H9 (cell line): ENCODE measurements around the gene EIF2B5. TPM values are rescaled to one million over a fixed set of nuclear protein-coding genes. Genes with fewer than 3 reads are reported as not detected.

Experiments
- DNase-seq: peaks from one replicate; pipeline ENCODE4 v3.0.0-alpha.2; 2017
- H2AFZ ChIP-seq: one replicate; pipeline ENCODE4 v1.6.1; 2013; ENCODE audit warnings: mild to moderate bottlenecking, low read length, control low read depth, moderate library complexity
- H2AK5ac ChIP-seq: 2 replicates; pipeline ENCODE4 v1.6.1; 2013; ENCODE audit warnings: low read length, control low read depth, mixed read lengths; ENCODE audit not compliant: insufficient read length
- H2BK120ac ChIP-seq: one replicate; pipeline ENCODE4 v1.6.1; 2013; ENCODE audit warnings: low read depth, mild to moderate bottlenecking, low read length, control low read depth, inconsistent platforms; ENCODE audit not compliant: poor library complexity, severe bottlenecking
- H2BK12ac ChIP-seq: 2 replicates; pipeline ENCODE4 v1.6.1; 2013; ENCODE audit warnings: low read length, control low read depth, mixed read lengths, low read depth; ENCODE audit not compliant: insufficient read length
- H2BK15ac ChIP-seq: 2 replicates; pipeline ENCODE4 v1.6.1; 2013; ENCODE audit warnings: low read depth, low read length, control low read depth
- H2BK20ac ChIP-seq: one replicate; pipeline ENCODE4 v1.6.1; 2013; ENCODE audit warnings: low read depth, mild to moderate bottlenecking, low read length, control low read depth, inconsistent platforms; ENCODE audit not compliant: poor library complexity, severe bottlenecking
- H2BK5ac ChIP-seq: 2 replicates; pipeline ENCODE4 v1.6.1; 2013; ENCODE audit warnings: low read length, control low read depth, mixed read lengths; ENCODE audit not compliant: insufficient read length
- H3K14ac ChIP-seq: 2 replicates; pipeline ENCODE4 v1.6.1; 2013; ENCODE audit warnings: low read length, control low read depth; ENCODE audit not compliant: insufficient read depth
- H3K18ac ChIP-seq: 2 replicates; pipeline ENCODE4 v1.6.1; 2013; ENCODE audit warnings: low read depth, mild to moderate bottlenecking, mixed read lengths, low read length, control low read depth; ENCODE audit not compliant: insufficient read length
- H3K23ac ChIP-seq: 2 replicates; pipeline ENCODE4 v1.6.1; 2013; ENCODE audit warnings: low read length, control low read depth, mixed read lengths, low read depth; ENCODE audit not compliant: insufficient read length
- H3K23me2 ChIP-seq: 2 replicates; pipeline ENCODE4 v1.6.1; 2013; ENCODE audit warnings: low read depth, mild to moderate bottlenecking, mixed read lengths, low read length, control low read depth; ENCODE audit not compliant: insufficient read length, poor library complexity, severe bottlenecking
- H3K27ac ChIP-seq: 2 replicates; pipeline ENCODE4 v1.5.1; 2013; ENCODE audit warnings: low read length, control low read depth, mixed read lengths, low read depth; ENCODE audit not compliant: insufficient read length
- H3K27me3 ChIP-seq: 2 replicates; pipeline ENCODE4 v1.6.1; 2013; ENCODE audit warnings: low read length, control low read depth, inconsistent platforms; ENCODE audit not compliant: insufficient read depth
- H3K4ac ChIP-seq: 2 replicates; pipeline ENCODE4 v1.6.1; 2013; ENCODE audit warnings: low read depth, mild to moderate bottlenecking, control low read depth, inconsistent platforms, low read length, moderate library complexity
- H3K4me1 ChIP-seq: 2 replicates; pipeline ENCODE4 v1.6.1; 2013; ENCODE audit warnings: low read length, control low read depth, inconsistent platforms; ENCODE audit not compliant: insufficient read depth
- H3K4me2 ChIP-seq: 2 replicates; pipeline ENCODE4 v1.6.1; 2013; ENCODE audit warnings: low read length, control low read depth, mixed read lengths; ENCODE audit not compliant: insufficient read length, insufficient read depth
- H3K56ac ChIP-seq: 2 replicates; pipeline ENCODE4 v1.6.1; 2013; ENCODE audit warnings: low read depth, mild to moderate bottlenecking, mixed read lengths, low read length, control low read depth; ENCODE audit not compliant: insufficient read length
- H3K79me1 ChIP-seq: 2 replicates; pipeline ENCODE4 v1.6.1; 2013; ENCODE audit warnings: low read depth, mild to moderate bottlenecking, moderate library complexity, low read length, control low read depth, inconsistent platforms; ENCODE audit not compliant: insufficient read depth, poor library complexity, severe bottlenecking
- H3K79me2 ChIP-seq: 2 replicates; pipeline ENCODE4 v1.6.1; 2013; ENCODE audit warnings: low read length, control low read depth, inconsistent platforms; ENCODE audit not compliant: insufficient read depth
- H3K9ac ChIP-seq: 2 replicates; pipeline ENCODE4 v1.6.1; 2013; ENCODE audit warnings: low read length, control low read depth, mixed read lengths; ENCODE audit not compliant: insufficient read length; ENCODE audit errors: extremely low read depth
- H3K9me3 ChIP-seq: one replicate; pipeline ENCODE4 v1.6.1; 2013; ENCODE audit warnings: low read depth, low read length, inconsistent platforms; ENCODE audit not compliant: control insufficient read depth
- H3T11ph ChIP-seq: one replicate; pipeline ENCODE4 v1.6.1; 2013; ENCODE audit warnings: mild to moderate bottlenecking, low read length, control low read depth, inconsistent platforms
- H4K20me1 ChIP-seq: one replicate; pipeline ENCODE4 v1.6.1; 2013; ENCODE audit not compliant: control insufficient read depth, insufficient read length, insufficient read depth
- H4K5ac ChIP-seq: 2 replicates; pipeline ENCODE4 v1.6.1; 2013; ENCODE audit warnings: low read depth, mild to moderate bottlenecking, mixed read lengths, low read length, control low read depth; ENCODE audit not compliant: insufficient read length
- H4K8ac ChIP-seq: replicated peaks from 2 replicates; pipeline ENCODE4 v1.6.1; 2013; ENCODE audit warnings: low read length, control low read depth, mixed read lengths, low read depth; ENCODE audit not compliant: insufficient read length
- H4K91ac ChIP-seq: 2 replicates; pipeline ENCODE4 v1.6.1; 2013; ENCODE audit warnings: low read depth, mild to moderate bottlenecking, moderate library complexity, mixed read lengths, low read length, control low read depth; ENCODE audit not compliant: insufficient read length
- H3K27ac Mint-ChIP-seq, 3 experiments: 2 replicates in 2 of 3; 3 replicates in 1 of 3; pipeline ENCODE4 v1.8.0; 2020 to 2021; ENCODE audit warnings: mixed read lengths in 3 of 3, mild to moderate bottlenecking in 1 of 3, moderate library complexity in 1 of 3
- H3K27me3 Mint-ChIP-seq: 2 replicates; pipeline ENCODE4 v1.8.0; 2021; ENCODE audit warnings: low read depth, mild to moderate bottlenecking, moderate library complexity, mixed read lengths
- H3K36me3 Mint-ChIP-seq, 3 experiments: 2 replicates in 2 of 3; 3 replicates in 1 of 3; pipeline ENCODE4 v1.8.0; 2020 to 2021; ENCODE audit warnings: low read depth in 3 of 3, mixed read lengths in 3 of 3; ENCODE audit not compliant: insufficient read depth in 1 of 3
- H3K4me1 Mint-ChIP-seq, 2 experiments: 2 replicates each; pipeline ENCODE4 v1.8.0; 2020; ENCODE audit warnings: mixed read lengths in 2 of 2
- H3K4me3 Mint-ChIP-seq, 2 experiments: 2 replicates in 1 of 2; 3 replicates in 1 of 2; pipeline ENCODE4 v1.8.0; 2020 to 2021; ENCODE audit warnings: mild to moderate bottlenecking in 2 of 2, mixed read lengths in 2 of 2, moderate library complexity in 1 of 2
- H3K9me3 Mint-ChIP-seq, 2 experiments: 2 replicates in 1 of 2; 3 replicates in 1 of 2; pipeline ENCODE4 v1.8.0; 2020; ENCODE audit warnings: mild to moderate bottlenecking in 2 of 2, mixed read lengths in 2 of 2, moderate library complexity in 1 of 2
- WGBS: extraction: QIAGEN DNeasy Blood & Tissue Kit; methylation state at CpG from one replicate; pipeline ENCODE4 v1.1.7; 2013; ENCODE audit warnings: missing lambda C conversion rate, low lambda C conversion rate, mixed read lengths; ENCODE audit not compliant: insufficient read length; ENCODE audit errors: extremely low coverage; 5-methylcytosine and 5-hydroxymethylcytosine counted together
- total RNA-seq: library from RNA; stranded (reverse); gene quantifications from 2 replicates; pipeline ENCODE4 v1.2.1, GENCODE V29; 2021
- TF ChIP-seq, protein P1 (sequence below): fragments of 200-600 bp; sonication (generic); conservative IDR thresholded peaks from 3 replicates; pipeline ENCODE4 v1.8.0; 2021; ENCODE audit warnings: antibody characterized with exemption, mild to moderate bottlenecking

Gene EIF2B5
- total RNA-seq, 1 experiment from 2014 or later: 42.0 TPM

DNA sequence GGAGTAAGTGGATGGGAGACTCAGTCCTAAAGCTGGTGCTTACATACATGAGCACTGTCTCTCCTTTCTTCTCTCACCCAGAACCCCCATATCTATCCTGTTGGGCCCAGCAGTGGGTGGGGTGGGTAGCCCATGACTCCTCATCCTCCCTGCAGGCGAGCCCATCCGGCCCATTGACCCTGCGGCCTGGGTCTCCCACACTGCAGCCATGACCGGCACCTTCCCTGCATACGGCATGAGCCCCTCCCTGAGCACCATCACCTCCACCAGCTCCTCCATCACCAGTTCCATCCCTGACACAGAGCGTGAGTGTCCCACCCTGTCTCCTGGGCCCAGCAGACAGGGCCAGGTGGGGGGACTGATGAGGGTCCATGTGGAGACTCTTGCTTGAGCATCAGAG, 31.5 kb downstream of the EIF2B5 start:
- Histone ChIP-seq H3K27me3 (no peaks in the 10 kb centered on the region), H3K79me2 (no peaks in the 10 kb centered on the region), H4K8ac (no peak overlapping the region), H3K9me3 (no peaks in the 10 kb centered on the region), H2AK5ac (no peak overlapping the region), H2BK120ac (no peak overlapping the region), H3K27ac (no peak overlapping the region), H2BK15ac (no peak overlapping the region), H3K23me2 (no peaks in the 10 kb centered on the region), H3K9ac (no peak overlapping the region), H3T11ph (no peak overlapping the region), H3K4ac (no peak overlapping the region), H3K79me1 (no peaks in the 10 kb centered on the region), H4K20me1 (no peaks in the 10 kb centered on the region), H3K18ac (no peak overlapping the region), H3K4me1 (no peaks in the 10 kb centered on the region), H3K4me2 (no peak overlapping the region), H2BK20ac (no peak overlapping the region), H4K91ac (no peak overlapping the region), H4K5ac (no peak overlapping the region), H2AFZ (no peak overlapping the region), H3K56ac (no peak overlapping the region), H3K14ac (no peak overlapping the region), H2BK12ac (no peak overlapping the region), H3K23ac (no peak overlapping the region), H2BK5ac (no peak overlapping the region)
- Mint-ChIP-seq H3K9me3 (no peaks in the 10 kb centered on the region), H3K4me3 (no peak overlapping the region; a peak in 1 of 5 replicates), H3K27ac (no peak overlapping the region), H3K4me1 (peaks cover 0 to 5% of the 10 kb centered on the region in 2 experiments; a peak in 3 of 4 replicates), H3K27me3 (no peaks in the 10 kb centered on the region), H3K36me3 (peaks cover 37 to 80% (median 78%) of the 10 kb centered on the region in 3 experiments)
- TF ChIP-seq, protein P1, sequence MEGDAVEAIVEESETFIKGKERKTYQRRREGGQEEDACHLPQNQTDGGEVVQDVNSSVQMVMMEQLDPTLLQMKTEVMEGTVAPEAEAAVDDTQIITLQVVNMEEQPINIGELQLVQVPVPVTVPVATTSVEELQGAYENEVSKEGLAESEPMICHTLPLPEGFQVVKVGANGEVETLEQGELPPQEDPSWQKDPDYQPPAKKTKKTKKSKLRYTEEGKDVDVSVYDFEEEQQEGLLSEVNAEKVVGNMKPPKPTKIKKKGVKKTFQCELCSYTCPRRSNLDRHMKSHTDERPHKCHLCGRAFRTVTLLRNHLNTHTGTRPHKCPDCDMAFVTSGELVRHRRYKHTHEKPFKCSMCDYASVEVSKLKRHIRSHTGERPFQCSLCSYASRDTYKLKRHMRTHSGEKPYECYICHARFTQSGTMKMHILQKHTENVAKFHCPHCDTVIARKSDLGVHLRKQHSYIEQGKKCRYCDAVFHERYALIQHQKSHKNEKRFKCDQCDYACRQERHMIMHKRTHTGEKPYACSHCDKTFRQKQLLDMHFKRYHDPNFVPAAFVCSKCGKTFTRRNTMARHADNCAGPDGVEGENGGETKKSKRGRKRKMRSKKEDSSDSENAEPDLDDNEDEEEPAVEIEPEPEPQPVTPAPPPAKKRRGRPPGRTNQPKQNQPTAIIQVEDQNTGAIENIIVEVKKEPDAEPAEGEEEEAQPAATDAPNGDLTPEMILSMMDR: no peak
- DNase-seq: no peak
- WGBS: no CpG with 5 or more reads among the region's 6 CpGs
